Brain pericyte (primary cell): ENCODE measurements around the gene SPATA2L.
"Not testable (repeated sequence)": the region's sequence is repeated elsewhere in the genome, so short reads cannot be mapped to it uniquely, and the experiment has no call there.

Source experiments
- DNase-seq: peaks from one replicate; pipeline ENCODE4 v3.0.0-alpha.2; 2012; ENCODE audit warnings: low read depth, low spot score

Gene SPATA2L

GRCh38 chr16:89707695-89708094 is 6.2 kb upstream of the SPATA2L start:
- DNase-seq: no peak

GRCh38 chr16:89706518-89707260 is 5.2 kb upstream of the SPATA2L start:
- no peak for DNase-seq

- DNase-seq: no peak
Measured at GRCh38 chr16:89705006-89705405, 3.5 kb upstream of the SPATA2L start.

- no peak for DNase-seq
Measured at GRCh38 chr16:89704281-89704680, 2.8 kb upstream of the SPATA2L start.

- DNase-seq: no peak
Measured at GRCh38 chr16:89700649-89701424, 668 bp downstream of the SPATA2L start.

GRCh38 chr16:89700100-89700648 is 1.3 kb downstream of the SPATA2L start:
- peak; percentile 76 for DNase-seq

- DNase-seq: not testable (repeated sequence)
Measured at GRCh38 chr16:89699629-89700099, 1.8 kb downstream of the SPATA2L start.

- DNase-seq: not testable (repeated sequence)
Measured at GRCh38 chr16:89698717-89699116, 2.8 kb downstream of the SPATA2L start.

- DNase-seq: no peak
Measured at GRCh38 chr16:89697616-89698331, 3.7 kb downstream of the SPATA2L start.

- no peak for DNase-seq
Measured at GRCh38 chr16:89697161-89697615, 4.3 kb downstream of the SPATA2L start.

- DNase-seq: no peak
Measured at GRCh38 chr16:89696670-89697128, 4.8 kb downstream of the SPATA2L start.

GRCh38 chr16:89695875-89696669 is 5.4 kb downstream of the SPATA2L start:
- no peak for DNase-seq

- DNase-seq: no peak
Measured at GRCh38 chr16:89695086-89695874, 6.2 kb downstream of the SPATA2L start.

GRCh38 chr16:89694784-89695085 is 6.8 kb downstream of the SPATA2L start:
- DNase-seq: not testable (repeated sequence)

GRCh38 chr16:89693931-89694783 is 7.3 kb downstream of the SPATA2L start:
- no peak for DNase-seq

- DNase-seq: no peak
Measured at GRCh38 chr16:89693289-89693731, 8.2 kb downstream of the SPATA2L start.

GRCh38 chr16:89691986-89692569 is 9.4 kb downstream of the SPATA2L start:
- DNase-seq: no peak

- DNase-seq: no peak
Measured at GRCh38 chr16:89691231-89691985, 10.1 kb downstream of the SPATA2L start.
